Measurements from ENCODE around the gene TMEM225.
"Not testable (repeated sequence)": the region's sequence is repeated elsewhere in the genome, so short reads cannot be mapped to it uniquely, and the experiment has no call there.

The TMEM225 gene, protein sequence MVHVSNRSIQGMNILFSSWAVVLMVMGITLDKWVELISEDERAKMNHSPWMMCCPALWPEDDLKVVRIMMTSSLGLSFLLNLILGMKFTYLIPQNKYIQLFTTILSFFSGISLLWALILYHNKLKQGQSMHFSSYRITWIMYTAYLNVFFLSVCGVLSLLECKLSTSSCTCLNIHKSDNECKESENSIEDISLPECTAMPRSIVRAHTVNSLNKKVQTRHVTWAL

GRCh38 chr11:123885570-123885969, at the start of gene TMEM225:
Gene TMEM225, minus strand, starts transcription at chr11:123885670. Its CDS starts 245 bp downstream, at chr11:123885425.
- DNase-seq (ENCODE audit: low read depth in 2 of 2, low spot score in 1 of 2) = no peak

GRCh38 chr11:123924027-123924426, 38.6 kb upstream of the TMEM225 start:
- DNase-seq (ENCODE audit: low read depth in 2 of 2, low spot score in 1 of 2) = no peak

DNA sequence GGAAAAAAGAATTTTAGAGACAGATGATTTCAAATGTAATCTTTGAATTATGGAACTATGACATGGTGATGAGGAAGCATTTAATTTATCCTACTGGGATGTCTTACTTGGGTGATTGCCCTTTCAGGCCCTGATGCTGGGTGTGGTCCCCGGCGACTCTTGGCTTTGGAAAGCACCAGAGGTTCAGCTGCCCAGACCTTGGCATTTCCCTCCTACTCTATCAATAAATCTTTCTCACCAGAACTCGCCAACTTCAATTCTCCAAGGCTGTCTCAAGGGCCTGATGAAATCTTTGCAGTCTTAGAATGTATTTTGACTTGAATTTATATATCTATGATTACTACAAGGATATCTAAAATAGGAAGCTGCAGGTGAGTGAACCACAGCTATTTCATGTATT, 35.5 kb upstream of the TMEM225 start:
- DNase-seq (ENCODE audit: low read depth in 2 of 2, low spot score in 1 of 2) = no peak

GRCh38 chr11:123905826-123906225, 20.4 kb upstream of the TMEM225 start:
- no peak for DNase-seq (ENCODE audit: low read depth in 2 of 2, low spot score in 1 of 2)

GRCh38 chr11:123904932-123905331, 19.5 kb upstream of the TMEM225 start:
- no peak for DNase-seq (ENCODE audit: low read depth in 2 of 2, low spot score in 1 of 2)

GRCh38 chr11:123903932-123904331, 18.5 kb upstream of the TMEM225 start:
- DNase-seq (ENCODE audit: low read depth in 2 of 2, low spot score in 1 of 2) = no peak

- no peak for DNase-seq (ENCODE audit: low read depth in 2 of 2, low spot score in 1 of 2)
Observed at GRCh38 chr11:123901867-123902266, 16.4 kb upstream of the TMEM225 start, which contains the start of gene OR8D4. Gene OR8D4, plus strand, starts transcription at chr11:123902167. Its CDS starts 4,265 bp downstream, at chr11:123906432.

DNA sequence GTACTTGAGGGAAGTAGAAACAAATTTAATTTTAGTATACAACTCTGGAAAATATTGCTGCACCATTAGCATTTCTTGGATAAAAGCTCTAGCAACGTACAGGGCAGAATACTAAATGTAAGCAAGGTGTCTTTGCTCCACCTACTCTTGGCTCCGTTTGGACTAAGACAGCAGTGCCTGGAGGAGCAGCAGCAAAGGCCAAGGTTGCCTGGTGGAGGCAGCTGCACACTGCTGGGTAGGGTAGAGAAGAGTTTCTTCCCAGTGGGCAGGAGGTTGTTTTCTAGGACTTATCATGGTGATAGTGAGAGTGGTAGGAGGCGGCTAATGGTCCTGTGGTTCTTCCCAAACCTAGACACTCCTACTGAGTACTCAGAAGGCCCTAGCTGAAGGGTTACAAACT, 14.3 kb upstream of the TMEM225 start:
- DNase-seq (ENCODE audit: low read depth in 2 of 2, low spot score in 1 of 2) = no peak

- no peak for DNase-seq (ENCODE audit: low read depth in 2 of 2, low spot score in 1 of 2)
Observed at GRCh38 chr11:123892031-123892430, 6.6 kb upstream of the TMEM225 start.

- no peak for DNase-seq (ENCODE audit: low read depth in 2 of 2, low spot score in 1 of 2)
Observed at GRCh38 chr11:123880912-123881311, 4.6 kb downstream of the TMEM225 start.

DNA sequence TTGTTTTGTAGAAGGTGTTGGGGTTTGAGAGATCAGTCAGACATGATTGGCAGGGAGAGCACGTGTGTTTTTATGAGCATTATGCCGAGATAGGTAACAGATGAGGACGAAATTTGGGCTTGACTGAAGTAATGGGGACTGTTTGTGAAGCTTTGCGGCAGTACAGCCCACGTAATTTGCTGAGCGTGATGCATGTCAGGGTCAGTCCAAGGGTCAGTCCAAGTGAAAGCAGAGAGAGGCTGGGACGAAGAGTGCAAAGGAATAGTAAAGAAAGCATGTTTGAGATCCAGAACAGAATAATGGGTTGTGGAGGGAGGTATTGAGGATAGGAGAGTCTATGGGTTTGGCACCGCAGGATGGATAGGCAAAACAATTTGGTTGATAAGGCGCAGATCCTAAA, 17.7 kb downstream of the TMEM225 start:
- not testable (repeated sequence) for DNase-seq (ENCODE audit: low read depth in 2 of 2, low spot score in 1 of 2)

- DNase-seq (ENCODE audit: low read depth in 2 of 2, low spot score in 1 of 2) = not testable (repeated sequence)
Observed at GRCh38 chr11:123865293-123865692, 20.2 kb downstream of the TMEM225 start.

- no peak for DNase-seq (ENCODE audit: low read depth in 2 of 2, low spot score in 1 of 2)
Observed at GRCh38 chr11:123859731-123860130, 25.7 kb downstream of the TMEM225 start.

DNA sequence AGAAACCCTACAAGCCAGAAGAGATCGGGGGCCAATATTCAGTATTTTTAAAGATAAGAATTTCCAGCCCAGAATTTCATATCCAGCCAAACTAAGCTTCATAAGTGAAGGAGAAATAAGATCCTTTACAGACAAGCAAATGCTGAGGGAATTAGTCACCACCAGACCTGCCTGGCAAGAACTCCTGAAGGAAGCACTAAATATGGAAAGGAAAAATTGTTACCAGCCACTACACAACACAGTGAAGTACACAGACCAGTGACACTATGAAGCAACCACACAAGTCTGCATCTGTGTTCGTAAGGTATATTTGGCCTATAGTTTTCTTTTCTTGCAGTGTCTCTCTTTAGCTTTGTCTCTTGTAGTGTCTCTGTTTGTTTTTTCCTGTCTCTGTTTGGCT, 29.0 kb downstream of the TMEM225 start:
- DNase-seq (ENCODE audit: low read depth in 2 of 2, low spot score in 1 of 2) = no peak

DNA sequence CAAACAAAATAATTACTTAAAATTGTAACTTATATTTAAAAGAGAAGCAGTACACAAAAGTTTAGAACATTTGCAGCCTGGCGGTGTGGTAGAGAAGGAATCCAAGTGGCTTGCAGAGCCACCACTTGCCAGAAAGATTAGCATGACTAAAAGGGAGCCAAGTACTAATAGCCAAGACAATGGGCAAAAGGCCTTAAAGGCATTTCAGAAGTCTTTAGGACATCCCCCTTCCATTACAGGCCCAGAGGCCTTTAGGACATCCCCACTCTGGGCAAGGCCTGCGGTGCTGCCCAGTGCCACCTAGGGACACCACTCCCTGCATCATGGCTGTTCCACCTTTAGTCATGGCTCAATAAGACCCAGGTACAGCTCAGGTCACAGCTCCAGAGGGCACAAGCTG, 32.4 kb downstream of the TMEM225 start:
- no peak for DNase-seq (ENCODE audit: low read depth in 2 of 2, low spot score in 1 of 2)

GRCh38 chr11:123852321-123852720, 33.1 kb downstream of the TMEM225 start:
- DNase-seq (ENCODE audit: low read depth in 2 of 2, low spot score in 1 of 2) = no peak

GRCh38 chr11:123851110-123851509, 34.4 kb downstream of the TMEM225 start:
- no peak for DNase-seq (ENCODE audit: low read depth in 2 of 2, low spot score in 1 of 2)

GRCh38 chr11:123841174-123841573, 44.3 kb downstream of the TMEM225 start:
- no peak for DNase-seq (ENCODE audit: low read depth in 2 of 2, low spot score in 1 of 2)

DNA sequence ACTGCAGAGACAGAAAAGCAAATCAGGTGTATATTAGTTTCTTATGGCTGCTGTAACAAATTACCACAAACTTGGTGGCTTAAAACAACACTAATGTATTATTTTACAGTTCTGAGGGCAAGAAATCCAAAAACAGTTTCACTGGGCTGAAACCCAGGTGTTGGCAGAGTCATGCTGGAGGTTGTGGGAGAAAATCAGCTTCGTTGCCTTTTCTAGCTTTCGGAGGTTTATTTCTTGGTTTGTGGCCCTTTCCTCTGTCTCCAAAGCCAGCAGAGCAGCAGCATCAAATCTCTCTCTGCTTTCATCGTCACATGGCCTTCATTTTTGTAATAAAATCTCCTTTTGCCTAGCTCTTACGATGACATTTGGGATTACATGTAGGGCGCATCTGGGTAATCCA, 46.3 kb downstream of the TMEM225 start:
- DNase-seq (ENCODE audit: low read depth in 2 of 2, low spot score in 1 of 2) = no peak

DNA sequence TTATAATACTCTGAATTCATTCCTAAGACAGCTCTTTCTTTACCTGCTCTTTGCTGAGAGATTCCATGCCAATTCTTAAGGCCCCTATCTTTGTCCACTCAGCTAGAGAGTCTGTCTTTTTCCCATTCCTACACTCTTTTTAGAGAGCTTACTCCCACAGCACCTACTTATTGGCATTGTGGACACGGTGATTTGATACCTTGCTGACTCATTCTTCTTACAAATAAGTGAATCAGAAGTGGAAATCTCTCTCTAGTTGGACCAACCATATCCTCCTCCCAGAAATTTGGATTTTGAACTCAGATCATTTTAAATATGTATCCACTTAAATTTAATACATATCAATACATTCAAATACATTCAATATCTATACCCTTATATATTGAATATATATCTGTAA, 46.8 kb downstream of the TMEM225 start:
- no peak for DNase-seq (ENCODE audit: low read depth in 2 of 2, low spot score in 1 of 2)

DNA sequence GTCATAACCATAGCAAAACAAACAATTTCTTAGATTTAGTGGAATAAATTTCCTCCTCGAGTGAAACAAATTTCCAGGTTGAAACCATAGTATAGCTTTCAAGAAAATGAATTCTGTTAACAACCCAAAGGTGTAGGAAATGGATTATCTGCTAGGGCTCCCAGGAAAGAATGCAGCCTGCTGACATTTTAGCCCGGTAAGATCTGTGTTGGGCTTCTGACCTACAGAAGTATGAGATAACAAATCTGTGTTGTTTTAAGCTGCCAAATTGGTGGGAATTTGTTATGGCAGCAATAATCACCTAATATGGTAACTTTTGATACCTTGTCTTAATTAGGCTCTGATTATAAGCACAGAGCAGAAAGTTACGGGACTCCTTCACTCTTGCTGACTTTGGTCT, 47.3 kb downstream of the TMEM225 start:
- DNase-seq (ENCODE audit: low read depth in 2 of 2, low spot score in 1 of 2) = no peak

DNA sequence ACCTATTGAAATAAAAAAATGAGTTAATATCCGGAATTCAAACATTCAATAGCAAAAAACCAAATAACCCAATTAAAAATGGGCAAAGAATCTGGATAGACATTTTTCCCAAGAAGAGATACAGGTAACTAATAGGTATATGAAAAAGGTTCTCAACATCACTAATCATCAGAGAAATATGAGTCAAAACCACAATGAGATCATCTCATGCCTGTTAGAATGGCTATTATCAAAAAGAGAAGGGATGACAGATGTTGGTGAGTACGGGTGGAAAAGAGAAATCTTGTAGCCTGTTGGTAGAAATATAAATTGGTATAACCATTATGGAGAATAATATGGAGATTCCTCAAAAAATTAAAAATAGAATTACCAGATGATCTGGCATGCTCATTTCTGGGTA, 52.4 kb downstream of the TMEM225 start:
- no peak for DNase-seq (ENCODE audit: low read depth in 2 of 2, low spot score in 1 of 2)
